HL-60/S4 treated with retinoic acid at 250 ng/mL for 4 days and 3 days (cell line): ENCODE measurements around the gene YOD1.

Experiments used
- in situ Hi-C: fragments of 300-500 bp; cut with MboI; formaldehyde crosslinking; loops from 2 replicates; pipeline ENCODE4 v1.7.0; 2022; ENCODE audit warnings: low sequenced_read_pairs

The YOD1 gene

DNA sequence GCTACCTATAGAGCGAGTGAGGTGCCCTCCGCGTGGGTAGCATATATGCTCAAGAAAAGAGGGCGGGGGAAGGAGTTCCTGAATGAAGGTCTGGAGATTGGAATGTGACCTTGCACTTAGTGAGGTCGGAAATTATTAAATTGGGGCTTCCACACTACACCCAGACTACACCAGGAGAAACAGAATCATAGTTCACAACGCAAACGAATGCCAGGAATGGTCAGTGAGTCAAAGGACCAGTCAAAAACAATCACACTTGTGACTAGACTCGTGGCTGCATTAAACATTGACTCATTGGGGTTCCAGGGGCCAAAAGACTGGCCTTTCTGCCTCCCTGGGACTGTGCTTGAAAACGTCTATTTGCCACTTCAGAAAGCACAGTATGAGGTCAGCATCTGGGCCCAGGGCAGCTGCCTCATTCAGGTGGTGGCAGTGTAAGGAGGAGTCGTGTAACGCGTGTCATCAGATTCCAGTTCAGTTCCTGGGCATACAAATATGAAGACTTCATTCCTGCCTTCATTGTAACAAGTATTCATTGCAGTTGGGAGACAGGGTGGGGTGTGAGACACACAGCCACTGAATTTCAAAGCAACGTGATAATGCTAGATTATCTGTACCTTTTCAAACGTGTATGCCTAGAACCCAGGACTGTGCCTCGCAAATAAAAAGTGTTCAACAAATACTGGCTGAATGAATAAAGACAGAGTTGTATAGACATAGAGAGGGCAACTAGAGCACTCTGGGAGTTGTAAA, at the start of gene YOD1:
Gene YOD1 (minus strand): TSS at position 18 of the 753 bp plus-strand sequence. CDS start 178 bp downstream, outside the sequence.
- in situ Hi-C loops = no loop called here

DNA sequence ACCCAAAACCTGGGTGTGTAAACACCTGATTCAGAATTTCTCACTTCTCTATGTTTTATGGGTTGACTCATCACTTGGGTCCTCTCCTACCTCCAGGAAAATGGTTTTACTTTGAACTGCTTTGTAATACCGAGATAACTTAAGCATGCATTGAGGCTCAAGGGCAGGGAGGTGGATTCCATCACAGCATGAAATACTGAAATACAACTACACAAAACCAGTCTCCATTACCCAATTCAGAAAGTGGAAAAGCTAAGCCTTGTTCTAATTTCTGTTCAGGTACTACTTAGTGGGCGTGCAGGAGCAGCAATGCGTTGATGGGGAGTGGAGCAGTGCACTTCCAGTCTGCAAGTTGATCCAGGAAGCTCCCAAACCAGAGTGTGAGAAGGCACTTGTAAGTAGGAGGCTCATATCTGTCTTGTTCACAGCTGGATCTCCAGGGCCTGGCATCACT, 46.9 kb upstream of the YOD1 start:
- in situ Hi-C loops = no loop called here

DNA sequence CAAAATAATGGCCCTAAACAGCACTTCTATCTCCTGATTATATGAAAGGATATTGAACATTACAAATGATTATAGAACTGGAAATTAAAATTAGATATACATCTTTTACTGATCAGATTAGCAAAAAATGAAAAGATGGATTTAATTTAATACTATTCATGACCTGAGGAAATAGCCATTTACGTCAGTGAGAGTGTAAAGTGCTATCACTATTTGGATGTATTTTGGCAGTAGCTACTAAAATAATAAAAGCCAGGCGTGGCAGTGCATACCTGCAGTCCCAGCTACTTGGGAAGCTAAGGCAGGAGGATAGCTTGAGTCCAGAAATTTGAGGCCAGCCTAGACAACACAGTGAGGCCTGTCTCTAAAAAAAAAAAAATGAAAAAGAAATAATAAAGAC, 42.9 kb upstream of the YOD1 start:
- in situ Hi-C loops = no loop called here

DNA sequence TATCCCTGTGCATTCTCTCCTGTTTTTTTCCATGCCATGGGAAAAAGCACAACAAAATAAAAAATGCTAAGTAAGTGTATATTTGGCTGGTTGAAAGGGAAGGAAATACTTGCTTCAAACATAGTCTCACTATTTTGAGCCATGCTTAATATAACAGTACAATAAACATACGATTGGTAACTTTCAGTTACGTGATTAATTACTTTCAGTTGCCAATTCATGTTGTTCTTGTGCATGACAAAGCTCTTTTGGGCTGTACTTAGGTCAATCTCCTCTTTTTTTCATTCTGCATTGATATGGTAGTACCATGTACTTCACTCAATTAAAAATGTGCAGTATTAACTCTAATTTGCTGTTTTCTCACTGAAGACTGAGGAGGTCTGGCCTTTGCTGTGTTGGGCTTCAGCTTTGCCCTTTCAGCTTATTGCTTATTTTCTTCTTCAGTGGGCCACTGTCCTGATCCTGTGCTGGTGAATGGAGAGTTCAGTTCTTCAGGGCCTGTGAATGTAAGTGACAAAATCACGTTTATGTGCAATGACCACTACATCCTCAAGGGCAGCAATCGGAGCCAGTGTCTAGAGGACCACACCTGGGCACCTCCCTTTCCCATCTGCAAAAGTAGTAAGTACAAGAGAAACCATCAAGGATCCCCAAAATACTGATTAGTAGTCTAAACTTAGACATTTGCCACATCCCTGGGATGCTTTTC, 40.3 kb upstream of the YOD1 start:
- in situ Hi-C loops = no loop called here

DNA sequence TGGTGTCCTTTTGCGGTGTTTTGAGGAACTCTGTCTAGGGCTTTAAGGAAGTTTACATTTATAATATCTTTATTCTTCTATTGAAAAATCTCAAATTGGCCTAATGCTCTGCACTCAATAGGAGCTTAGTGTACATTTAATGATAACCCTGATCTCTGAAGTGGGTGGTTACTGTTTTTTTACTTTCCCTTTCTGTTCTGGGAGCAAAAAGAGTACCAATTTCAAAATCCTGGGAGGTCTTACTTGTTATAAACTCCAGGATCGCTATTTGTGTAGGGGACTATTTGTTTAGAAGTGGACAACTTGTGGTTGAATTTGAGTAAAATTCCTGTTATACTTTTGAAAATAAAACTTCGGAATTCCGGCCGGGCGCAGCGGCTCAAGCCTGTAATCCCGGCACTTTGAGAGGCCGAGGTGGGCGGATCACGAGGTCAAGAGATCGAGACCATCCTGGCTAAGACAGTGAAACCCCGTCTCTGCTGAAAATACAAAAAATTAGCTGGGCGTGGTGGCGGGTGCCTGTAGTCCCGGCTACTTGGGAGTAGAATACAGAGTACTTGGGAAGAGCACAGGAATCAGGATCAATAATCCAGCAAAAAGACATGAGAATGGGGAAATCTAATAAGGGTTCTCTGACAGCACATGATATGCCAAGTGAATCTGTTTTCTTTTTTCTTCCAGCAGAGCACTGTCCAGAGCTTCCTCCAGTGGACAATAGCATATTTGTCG, 38.8 kb upstream of the YOD1 start:
- in situ Hi-C loops = no loop called here

DNA sequence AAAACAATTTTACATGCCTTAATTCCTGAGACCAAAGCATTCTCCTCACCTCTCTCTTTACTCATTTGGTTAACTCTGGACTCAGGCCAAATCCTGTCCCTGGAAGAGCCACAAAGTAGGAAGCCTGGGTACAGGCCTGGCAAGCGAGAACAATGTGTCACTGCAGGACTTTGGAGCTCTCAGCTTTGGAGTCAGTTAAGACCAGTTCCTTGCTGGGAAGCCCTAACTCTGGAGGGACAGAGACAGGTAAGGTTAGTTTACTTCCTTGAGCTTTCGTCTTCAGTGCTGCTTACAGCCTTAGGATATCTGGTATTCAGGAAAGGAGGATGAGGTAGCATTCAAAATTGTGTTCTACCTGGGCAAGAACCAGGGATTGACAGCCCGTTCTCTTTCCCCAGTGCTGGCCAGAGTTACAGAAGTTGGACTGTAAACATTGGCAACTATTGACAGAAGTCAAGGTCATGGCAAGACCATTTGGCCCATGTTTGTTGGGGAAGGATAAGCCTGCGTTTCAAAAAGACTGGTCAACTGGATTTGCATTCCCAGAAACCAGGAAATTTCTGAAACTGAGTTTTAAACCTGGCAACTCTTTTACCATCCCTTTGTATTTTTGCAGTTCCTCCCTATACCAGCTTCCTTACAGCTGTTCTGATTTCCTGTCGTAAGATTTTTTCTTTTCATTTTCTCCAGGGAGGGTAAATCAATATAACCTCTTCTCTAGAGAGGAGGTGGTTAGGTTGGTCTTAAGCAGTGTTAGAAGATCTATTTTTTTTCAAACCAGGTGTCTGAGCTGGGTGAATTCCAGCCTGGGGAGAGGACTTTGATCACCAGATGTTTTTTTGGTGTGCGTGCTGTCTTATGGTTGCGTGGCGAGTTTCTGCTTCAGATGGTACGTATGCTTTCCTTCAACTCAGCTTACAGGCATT, 38.0 kb upstream of the YOD1 start, which contains the start of gene C4BPB:
Gene C4BPB (plus strand): TSS at position 160 of the 926 bp plus-strand sequence. CDS start 672 bp downstream, at position 832.
- in situ Hi-C loops = no loop called here

DNA sequence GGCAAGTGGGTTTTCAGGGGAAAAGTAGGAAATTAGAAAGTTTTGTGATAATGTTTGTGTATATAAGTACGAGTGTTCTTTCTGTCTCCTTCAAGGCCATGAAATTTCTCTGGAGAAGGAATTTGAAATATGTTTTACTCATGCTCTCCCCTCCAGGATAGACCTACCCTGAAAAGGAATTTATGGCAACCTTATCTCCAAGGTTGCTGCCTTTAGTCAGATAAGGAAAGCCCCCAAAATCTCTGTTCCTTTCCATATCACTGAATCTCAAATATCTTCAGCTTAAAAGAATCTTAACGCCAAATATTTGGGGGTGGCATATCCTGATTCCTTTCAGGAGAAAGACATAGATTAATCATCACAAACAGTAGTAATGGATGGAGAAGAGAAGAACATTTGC, 37.2 kb upstream of the YOD1 start:
- in situ Hi-C loops = no loop called here

DNA sequence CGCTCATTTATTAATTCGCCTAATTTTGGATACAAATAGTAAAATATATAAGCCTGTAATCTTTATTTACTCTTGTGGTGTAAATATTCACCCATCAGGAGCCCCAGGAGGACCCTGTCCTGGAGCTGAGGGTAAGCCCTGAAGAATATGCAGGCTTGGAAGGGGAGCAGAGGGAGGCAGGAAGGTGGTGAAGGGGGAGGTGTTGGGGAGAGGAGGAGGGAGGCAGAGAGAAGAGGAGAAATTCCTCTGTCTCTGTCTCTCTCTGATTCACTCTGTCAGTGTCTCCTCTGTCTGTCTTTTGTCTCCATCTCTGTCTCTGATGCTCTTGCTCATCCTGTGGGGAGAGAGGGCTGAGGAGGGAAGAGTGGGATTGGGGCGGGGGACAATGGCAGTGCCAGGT, 34.9 kb upstream of the YOD1 start:
- in situ Hi-C loops = no loop called here

DNA sequence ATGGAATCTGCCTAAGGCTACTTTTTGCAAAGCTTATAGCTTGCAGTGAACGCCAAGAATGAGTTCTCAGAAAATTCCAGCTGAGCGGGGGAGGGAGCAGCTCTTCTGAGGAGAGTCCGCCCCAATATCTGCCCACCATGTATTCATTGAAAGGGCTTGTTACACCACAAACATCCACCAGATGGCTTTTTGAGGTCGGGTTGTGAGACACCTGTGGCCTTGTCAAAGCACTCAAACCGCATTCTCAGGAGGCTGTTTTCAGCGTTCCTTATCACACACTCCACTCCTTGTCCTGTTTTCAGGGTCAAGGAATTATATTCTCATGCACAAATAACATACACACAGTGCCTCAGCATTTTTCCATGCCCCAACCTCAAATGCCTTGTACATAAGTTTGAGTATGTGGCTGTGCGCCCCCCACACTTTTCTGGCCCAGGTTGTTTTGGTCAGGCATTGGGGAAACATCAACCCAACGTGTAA, 33.7 kb upstream of the YOD1 start:
- in situ Hi-C loops = no loop called here

DNA sequence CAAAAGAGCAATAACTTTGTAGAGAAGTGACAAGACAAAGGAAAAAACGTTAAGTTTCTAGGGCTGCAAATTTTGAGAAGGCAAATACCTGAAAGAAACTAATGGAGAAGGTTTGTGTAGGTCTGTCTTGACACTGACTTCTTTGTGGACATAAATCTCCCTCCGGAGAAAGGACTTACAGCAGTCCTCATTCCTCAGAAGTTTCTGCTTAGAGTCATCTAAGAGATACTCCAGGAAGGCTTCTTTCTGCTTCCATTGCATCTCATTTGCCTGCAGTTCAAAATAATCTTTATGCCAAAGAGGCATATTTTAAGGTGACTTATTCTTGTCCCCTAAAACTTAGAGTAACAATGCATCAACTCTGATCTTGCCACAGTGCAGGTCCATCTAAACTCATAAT, 33.2 kb upstream of the YOD1 start:
- in situ Hi-C loops = no loop called here

DNA sequence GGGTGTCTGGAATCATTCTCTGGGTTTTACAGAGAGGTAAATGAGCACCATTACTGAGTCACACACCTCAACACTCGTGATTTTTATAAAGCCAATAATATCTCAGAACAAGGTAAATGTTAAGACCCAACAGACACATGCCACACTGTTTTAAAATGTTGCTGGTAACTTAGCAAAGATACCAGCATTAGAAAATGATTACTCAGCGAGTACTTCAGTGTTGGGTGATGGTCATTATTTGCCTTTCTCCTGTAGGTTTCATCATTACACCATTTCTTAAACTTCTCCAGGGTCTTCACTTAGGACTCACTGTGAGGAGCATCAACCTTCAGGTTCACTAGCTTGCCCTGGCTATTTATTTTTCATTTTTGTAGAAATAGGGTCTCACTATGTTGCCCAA, 30.8 kb upstream of the YOD1 start:
- in situ Hi-C loops = no loop called here

DNA sequence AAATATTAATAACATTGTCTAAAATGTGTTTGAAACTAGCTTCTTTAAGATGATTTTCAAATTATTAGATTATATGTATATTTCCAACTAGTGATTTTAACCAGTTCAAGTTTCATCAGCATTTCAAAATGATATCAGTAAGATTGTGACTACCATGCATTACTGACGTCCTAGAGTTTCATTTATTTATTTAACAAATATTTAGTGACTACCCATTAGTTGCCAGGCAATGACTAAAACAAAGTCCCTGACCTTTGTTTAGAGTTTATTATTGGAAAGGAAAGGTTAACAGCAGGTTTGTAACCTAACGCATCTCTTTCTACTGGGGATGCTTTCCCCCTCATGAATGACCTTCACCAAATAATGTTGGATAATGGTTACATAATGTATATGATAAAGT, 30.1 kb upstream of the YOD1 start:
- in situ Hi-C loops = no loop called here

DNA sequence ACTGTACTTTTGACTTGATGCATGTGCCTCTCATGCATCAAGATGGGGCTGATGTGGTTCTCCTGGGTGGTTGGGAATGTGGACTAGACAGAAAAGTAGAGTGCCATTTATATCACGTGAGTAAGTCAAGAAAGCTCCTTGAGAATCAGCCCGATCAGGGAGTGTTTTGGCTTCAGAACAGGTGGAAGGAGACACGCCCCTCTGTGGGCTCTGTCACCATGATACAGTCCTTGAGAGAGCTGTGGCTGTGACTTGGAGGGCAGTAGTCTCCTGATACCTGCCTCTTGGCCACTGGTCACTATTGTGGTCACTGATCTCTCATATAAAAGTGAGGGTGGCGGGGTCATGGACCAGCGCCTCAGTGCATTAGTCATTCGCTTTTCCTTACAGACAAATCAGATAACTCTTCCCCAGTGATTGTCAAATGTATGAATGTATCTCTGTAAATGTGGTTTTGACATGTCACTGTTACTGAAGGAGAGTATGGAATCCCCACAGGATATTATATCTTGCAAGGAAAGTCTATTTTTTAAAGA, 28.8 kb upstream of the YOD1 start:
- in situ Hi-C loops = no loop called here

DNA sequence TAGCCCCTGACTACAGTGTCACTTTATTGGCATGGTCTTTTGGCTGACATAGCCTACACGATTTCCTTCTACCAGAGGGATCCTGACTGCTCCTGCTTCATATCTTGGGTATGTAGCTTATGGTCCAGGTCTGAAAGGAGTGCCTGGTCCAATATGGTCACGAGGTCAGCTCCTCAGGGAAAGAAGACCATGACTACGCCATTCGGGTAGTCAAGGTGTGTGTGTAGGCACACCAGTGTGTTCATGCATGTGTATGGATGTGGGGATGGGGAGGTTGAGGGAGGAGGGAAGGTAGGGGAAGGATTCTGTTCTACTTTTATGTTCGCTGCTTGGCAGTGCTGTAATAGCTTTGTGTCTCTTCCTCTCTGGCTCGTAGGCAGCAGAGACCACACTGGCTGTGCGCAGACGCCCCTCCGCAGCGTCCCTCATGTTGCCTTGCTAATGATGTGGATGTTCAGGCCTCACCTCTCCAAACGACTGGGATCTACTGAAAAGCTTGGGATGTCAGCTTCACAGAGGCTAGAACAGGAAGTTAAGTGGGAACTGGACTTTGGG, 27.6 kb upstream of the YOD1 start:
- in situ Hi-C loops = no loop called here

DNA sequence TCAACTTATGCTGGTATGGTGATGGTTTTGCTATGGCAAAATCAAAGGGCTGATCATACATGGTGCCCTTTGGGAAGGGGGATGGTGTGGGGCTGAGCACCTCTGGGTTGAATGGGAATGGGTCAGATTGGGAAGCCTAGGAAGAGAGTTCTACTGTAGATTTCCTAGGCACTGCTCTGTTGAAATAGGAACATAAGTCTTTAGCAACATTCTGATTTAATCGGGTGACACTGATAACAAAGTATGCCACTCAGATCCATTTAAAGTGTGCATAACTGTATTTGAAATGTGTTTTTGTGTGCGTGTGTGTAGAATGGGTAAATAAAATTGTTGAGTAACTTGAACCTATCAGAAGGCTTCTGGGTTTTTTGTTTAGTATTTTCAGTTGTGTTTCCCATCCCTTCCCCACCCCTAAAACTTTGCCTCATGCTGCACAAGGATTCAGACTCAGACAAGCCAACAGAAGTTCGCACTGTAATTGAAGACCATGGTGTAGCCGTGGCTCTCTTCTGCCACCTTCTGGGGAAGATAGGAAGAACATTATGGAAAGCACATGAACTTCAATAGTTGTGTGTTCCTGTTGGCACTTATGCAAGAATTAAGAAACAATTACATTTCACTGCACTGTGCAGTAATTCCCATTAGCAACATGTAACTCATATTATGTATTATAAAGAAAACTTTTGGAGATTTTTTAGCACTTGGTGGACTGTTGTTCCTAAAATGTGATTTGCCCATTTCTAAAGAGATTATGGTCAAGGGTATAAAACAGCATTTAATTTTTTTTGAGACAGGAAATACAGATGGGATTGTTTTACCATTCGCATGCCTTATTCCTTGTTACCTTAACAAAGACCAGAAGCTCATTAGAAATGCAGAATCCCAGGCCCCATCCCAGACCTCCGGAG, 26.7 kb upstream of the YOD1 start:
- in situ Hi-C loops = no loop called here

DNA sequence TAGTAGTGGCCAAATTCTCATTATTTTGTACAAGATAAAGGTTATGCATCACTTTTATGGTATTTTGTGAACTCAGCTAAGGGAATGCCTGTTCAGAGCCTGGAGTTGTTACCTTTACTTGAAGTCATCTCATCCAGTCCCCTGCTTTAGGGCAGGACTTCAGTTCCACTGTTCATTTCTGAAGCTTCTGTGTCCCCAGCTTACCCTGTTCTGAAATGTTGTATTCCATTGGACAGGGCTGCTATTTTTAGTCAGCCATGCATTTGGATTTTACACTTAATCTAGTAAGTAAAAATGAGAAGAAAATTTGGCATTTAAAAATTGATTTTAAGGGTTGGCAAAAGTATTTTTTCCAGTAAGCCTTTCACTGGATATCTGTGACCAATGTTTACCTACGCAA, 26.0 kb upstream of the YOD1 start:
- in situ Hi-C loops = no loop called here

DNA sequence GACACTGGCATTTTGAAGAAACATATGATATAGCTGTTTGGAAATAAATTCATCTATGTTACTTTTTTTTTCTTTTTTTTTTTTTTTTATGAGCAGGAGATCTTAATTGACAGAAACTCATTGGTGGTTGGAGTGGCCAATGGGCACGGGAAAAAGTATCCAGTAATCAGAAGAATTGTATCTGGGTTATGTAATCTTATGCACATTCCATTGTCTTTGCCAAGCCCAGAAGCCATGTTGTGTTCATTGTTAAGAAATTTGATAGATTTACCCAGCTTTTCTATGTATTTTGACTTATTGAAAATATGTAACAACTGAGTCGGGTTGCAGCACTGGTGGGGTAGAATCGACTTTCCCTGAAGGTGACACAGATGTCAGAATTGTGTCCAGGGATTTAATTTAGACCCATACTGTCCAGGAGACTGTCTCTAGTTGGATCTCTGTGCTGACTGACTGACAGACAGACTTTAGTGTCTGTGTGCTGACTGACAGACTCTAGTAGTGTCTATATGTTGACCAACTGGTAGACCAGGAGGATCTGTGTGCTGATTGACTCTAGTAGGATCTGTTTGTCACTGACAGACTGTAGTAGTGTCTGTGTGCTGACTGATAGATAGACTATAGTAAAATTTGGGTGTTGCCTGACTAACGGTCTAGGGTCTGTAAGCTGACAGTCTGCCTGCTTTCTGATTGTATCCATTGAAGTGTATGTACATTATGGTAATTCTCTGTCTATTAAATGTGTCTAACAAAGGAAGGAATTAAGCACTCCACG, 25.4 kb upstream of the YOD1 start:
- in situ Hi-C loops = no loop called here
